HepG2 (cell line): ENCODE results near the gene CRKL. TPM values are rescaled to one million over a fixed set of nuclear protein-coding genes. Genes with fewer than 3 reads are reported as not detected.

ENCODE experiments used
- ATF3 ChIP-seq: sonication (generic); formaldehyde crosslinking; IDR thresholded peaks from 2 replicates; pipeline ENCODE4 v1.4.0; 2020; ENCODE audit warnings: missing genetic modification reagents
- ATF6 ChIP-seq: sonication (generic); formaldehyde crosslinking; conservative IDR thresholded peaks from 2 replicates; pipeline ENCODE4 v1.4.0; 2020; ENCODE audit warnings: missing genetic modification reagents
- DMAP1 ChIP-seq: IDR thresholded peaks from 2 replicates; pipeline ENCODE4 v1.6.1; 2016
- ELK4 ChIP-seq: sonication (generic); formaldehyde crosslinking; IDR thresholded peaks from 2 replicates; pipeline ENCODE4 v1.9.0; 2021; ENCODE audit warnings: missing genetic modification reagents, borderline replicate concordance
- HDAC1 ChIP-seq: sonication (generic); formaldehyde crosslinking; IDR thresholded peaks from 2 replicates; pipeline ENCODE4 v1.5.1; 2020; ENCODE audit warnings: mild to moderate bottlenecking, missing genetic modification reagents
- HNF1B ChIP-seq: sonication (generic); formaldehyde crosslinking; IDR thresholded peaks from 2 replicates; pipeline ENCODE4 v1.5.1; 2020; ENCODE audit warnings: mild to moderate bottlenecking, moderate library complexity, missing genetic modification reagents
- HNRNPH1 ChIP-seq: fragments of 200-400 bp; formaldehyde crosslinking; optimal IDR thresholded peaks from 2 replicates; pipeline ENCODE3; 2017; ENCODE audit warnings: mild to moderate bottlenecking, low read depth, low read length
- HNRNPL ChIP-seq: fragments of 200-400 bp; formaldehyde crosslinking; IDR thresholded peaks from 2 replicates; pipeline ENCODE4 v1.6.1; 2017; ENCODE audit warnings: mild to moderate bottlenecking, low read depth, low read length
- KAT8 ChIP-seq: IDR thresholded peaks from 2 replicates; pipeline ENCODE4 v1.6.1; 2016; ENCODE audit warnings: missing genetic modification reagents, missing compliant biosample characterization
- KLF9 ChIP-seq: IDR thresholded peaks from 2 replicates; pipeline ENCODE4 v1.6.1; 2016; ENCODE audit warnings: low read depth
- MAX ChIP-seq: IDR thresholded peaks from 2 replicates; pipeline ENCODE4 v1.6.1; 2012; ENCODE audit warnings: inconsistent platforms
- MBNL3 ChIP-seq: fragments of 250-450 bp; sonication (Bioruptor Pico); conservative IDR thresholded peaks from 2 replicates; pipeline ENCODE4 v1.8.0; 2022; ENCODE audit warnings: mild to moderate bottlenecking, inconsistent platforms
- MTF2 ChIP-seq: sonication (generic); formaldehyde crosslinking; IDR thresholded peaks from 2 replicates; pipeline ENCODE4 v1.5.0; 2020; ENCODE audit warnings: missing genetic modification reagents, borderline replicate concordance
- PHF20 ChIP-seq: sonication (generic); formaldehyde crosslinking; IDR thresholded peaks from 2 replicates; pipeline ENCODE4 v1.5.0; 2020; ENCODE audit warnings: mild to moderate bottlenecking, missing genetic modification reagents
- PHF21A ChIP-seq: sonication (generic); formaldehyde crosslinking; IDR thresholded peaks from 2 replicates; pipeline ENCODE4 v1.5.0; 2020; ENCODE audit warnings: mild to moderate bottlenecking, missing genetic modification reagents
- PLRG1 ChIP-seq: fragments of 450-650 bp; conservative IDR thresholded peaks from 2 replicates; pipeline ENCODE4 v1.6.1; 2016
- POGZ ChIP-seq: sonication (generic); formaldehyde crosslinking; IDR thresholded peaks from 2 replicates; pipeline ENCODE4 v1.4.0; 2020; ENCODE audit warnings: mild to moderate bottlenecking, missing genetic modification reagents
- POLR2AphosphoS5 ChIP-seq: IDR thresholded peaks from 2 replicates; pipeline ENCODE4 v1.6.1; 2012; ENCODE audit warnings: low read depth, low read length
- ZNF160 ChIP-seq: sonication (generic); formaldehyde crosslinking; IDR thresholded peaks from 2 replicates; pipeline ENCODE4 v1.8.0; 2022; ENCODE audit warnings: mild to moderate bottlenecking, inconsistent platforms, missing genetic modification reagents
- ZNF263 ChIP-seq: sonication (generic); formaldehyde crosslinking; IDR thresholded peaks from 2 replicates; pipeline ENCODE4 v1.4.0; 2020; ENCODE audit warnings: missing genetic modification reagents
- ZNF331 ChIP-seq: sonication (generic); formaldehyde crosslinking; IDR thresholded peaks from 2 replicates; pipeline ENCODE4 v1.4.0; 2020; ENCODE audit warnings: missing genetic modification reagents
- ZNF510 ChIP-seq: sonication (generic); formaldehyde crosslinking; IDR thresholded peaks from 2 replicates; pipeline ENCODE4 v1.4.0; 2020; ENCODE audit warnings: low read depth, mild to moderate bottlenecking, missing genetic modification reagents
- ZNF558 ChIP-seq: sonication (generic); formaldehyde crosslinking; IDR thresholded peaks from 2 replicates; pipeline ENCODE4 v1.9.0; 2022; ENCODE audit warnings: mild to moderate bottlenecking, missing genetic modification reagents, borderline replicate concordance
- ZNF724P ChIP-seq: sonication (generic); formaldehyde crosslinking; IDR thresholded peaks from 2 replicates; pipeline ENCODE4 v1.8.0; 2022; ENCODE audit warnings: missing genetic modification reagents, borderline replicate concordance
- ZNF784 ChIP-seq: sonication (generic); formaldehyde crosslinking; IDR thresholded peaks from 2 replicates; pipeline ENCODE4 v1.5.1; 2020; ENCODE audit warnings: missing genetic modification reagents, mild to moderate bottlenecking, borderline replicate concordance
- polyA plus RNA-seq, 8 experiments: library from polyadenylated mRNA; depleted of rRNA in 3 of 8; stranded (reverse) in 7 of 8; unstranded in 1 of 8; fragments of >200 nt; fragmentation: Illumina TruSeq in 4 of 8; extraction: Trizol in 4 of 8; gene quantifications; 2 replicates each; pipeline versions ENCODE4 v1.2.1 to v1.2.3, GENCODE V29; 2011 to 2016; ENCODE audit warnings: low read depth in 4 of 8, missing spikeins in 1 of 8, mixed read lengths in 1 of 8; ENCODE audit not compliant: insufficient read depth in 1 of 8
- total RNA-seq, 5 experiments: library from RNA; depleted of rRNA; stranded (reverse); fragments of >200 nt; fragmentation: Illumina TruSeq; extraction: Trizol; gene quantifications; 2 replicates each; pipeline ENCODE4 v1.2.3, GENCODE V29; 2016; ENCODE audit warnings: low read depth in 1 of 5

CRKL gene
- total and polyA plus RNA-seq, 2 of the 13 experiments (the other 11 are each of a cell fraction or from before 2014, with no cell fraction given), result 37.4 to 60.6 TPM

GRCh38 chr22:20957683-20958431 lies 40.6 kb downstream of the CRKL start (continued):
- TF ChIP-seq HNF1B (CRISPR knock-in tag), result peak; percentile 50; the same call in 1 of the 2 replicates
- TF ChIP-seq MAX, result 0 out of 2 replicates have a peak, but pooled peaks have one; percentile 1
- TF ChIP-seq ELK4 (CRISPR knock-in tag), result 0 out of 2 replicates have a peak, but pooled peaks have one; percentile 15
- no peak for TF ChIP-seq HNRNPH1
- 0 out of 2 replicates have a peak, but pooled peaks have one; percentile 57 for TF ChIP-seq ZNF558 (CRISPR knock-in tag)
- TF ChIP-seq MTF2 (CRISPR knock-in tag), result peak; percentile 62; the same call in 1 of the 2 replicates
- TF ChIP-seq ZNF510, result no peak
- 0 out of 2 replicates have a peak, but pooled peaks have one; percentile 27 for TF ChIP-seq PHF20 (CRISPR knock-in tag)
- TF ChIP-seq KAT8 (CRISPR knock-in tag), result 0 out of 2 replicates have a peak, but pooled peaks have one; percentile 51
- TF ChIP-seq POGZ, result no peak
- TF ChIP-seq DMAP1, result peak; percentile 14; the same call in 1 of the 2 replicates
- TF ChIP-seq POLR2AphosphoS5, result 0 out of 2 replicates have a peak, but pooled peaks have one; percentile 27
- TF ChIP-seq ZNF724P, result no peak
- TF ChIP-seq ATF6, result no peak
- no peak for TF ChIP-seq ATF3 (CRISPR knock-in tag)
- TF ChIP-seq PLRG1, result no peak
- no peak for TF ChIP-seq HDAC1 (CRISPR knock-in tag)
- no peak for TF ChIP-seq MBNL3 (CRISPR knock-in tag)
- peak; percentile 35; the same call in 1 of the 2 replicates for TF ChIP-seq ZNF331 (CRISPR knock-in tag)
- TF ChIP-seq HNRNPL, result 0 out of 2 replicates have a peak, but pooled peaks have one; percentile 4
- TF ChIP-seq ZNF784 (CRISPR knock-in tag), result 0 out of 2 replicates have a peak, but pooled peaks have one; percentile 37
- no peak for TF ChIP-seq KLF9 (CRISPR knock-in tag)
- TF ChIP-seq ZNF160 (CRISPR knock-in tag), result no peak
- TF ChIP-seq PHF21A (CRISPR knock-in tag), result 0 out of 2 replicates have a peak, but pooled peaks have one; percentile 56
- peak; percentile 89 for TF ChIP-seq ZNF263
